Astrocyte of the spinal cord (primary cell): ENCODE results near the gene FGD4.

Experiments used
- DNase-seq: peaks from one replicate; pipeline ENCODE4 v3.0.0; 2011; ENCODE audit warnings: low read depth, low spot score
- H3K4me3 ChIP-seq: 2 replicates; pipeline ENCODE4 v1.5.1; 2011; ENCODE audit warnings: low read depth, mild to moderate bottlenecking, low read length, moderate library complexity
- in situ Hi-C: cut with HindIII; loops from 2 replicates; pipeline ENCODE4 v1.10.0; 2017; ENCODE audit warnings: low sequenced_read_pairs
- TF ChIP-seq, protein P1 (sequence below): IDR thresholded peaks from 2 replicates; pipeline ENCODE4 v1.5.1; 2012; ENCODE audit warnings: low read depth, mild to moderate bottlenecking, low read length, inconsistent platforms

Gene FGD4

GRCh38 chr12:32686340-32686739 is 287.0 kb downstream of the FGD4 start:
- TF ChIP-seq, protein P1, sequence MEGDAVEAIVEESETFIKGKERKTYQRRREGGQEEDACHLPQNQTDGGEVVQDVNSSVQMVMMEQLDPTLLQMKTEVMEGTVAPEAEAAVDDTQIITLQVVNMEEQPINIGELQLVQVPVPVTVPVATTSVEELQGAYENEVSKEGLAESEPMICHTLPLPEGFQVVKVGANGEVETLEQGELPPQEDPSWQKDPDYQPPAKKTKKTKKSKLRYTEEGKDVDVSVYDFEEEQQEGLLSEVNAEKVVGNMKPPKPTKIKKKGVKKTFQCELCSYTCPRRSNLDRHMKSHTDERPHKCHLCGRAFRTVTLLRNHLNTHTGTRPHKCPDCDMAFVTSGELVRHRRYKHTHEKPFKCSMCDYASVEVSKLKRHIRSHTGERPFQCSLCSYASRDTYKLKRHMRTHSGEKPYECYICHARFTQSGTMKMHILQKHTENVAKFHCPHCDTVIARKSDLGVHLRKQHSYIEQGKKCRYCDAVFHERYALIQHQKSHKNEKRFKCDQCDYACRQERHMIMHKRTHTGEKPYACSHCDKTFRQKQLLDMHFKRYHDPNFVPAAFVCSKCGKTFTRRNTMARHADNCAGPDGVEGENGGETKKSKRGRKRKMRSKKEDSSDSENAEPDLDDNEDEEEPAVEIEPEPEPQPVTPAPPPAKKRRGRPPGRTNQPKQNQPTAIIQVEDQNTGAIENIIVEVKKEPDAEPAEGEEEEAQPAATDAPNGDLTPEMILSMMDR = no peak

DNA sequence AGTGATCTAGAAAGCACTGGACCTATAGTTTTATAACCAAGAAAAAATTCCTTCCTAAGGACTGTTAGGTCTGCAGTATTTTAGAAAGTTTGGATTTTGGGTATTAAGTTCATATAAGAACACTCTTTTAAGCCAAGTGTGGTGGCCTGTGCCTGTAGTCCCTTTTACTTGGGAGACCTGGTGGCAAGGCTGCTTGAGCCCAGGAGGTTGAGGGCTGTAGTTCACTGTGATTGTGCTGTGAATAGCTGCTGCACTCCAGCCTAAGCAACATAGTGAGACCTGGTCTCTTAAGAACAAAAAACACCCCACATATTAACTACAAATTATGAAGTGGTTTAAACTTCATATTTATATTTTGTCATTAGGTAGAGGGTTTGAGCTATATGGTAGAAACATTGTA is 289.4 kb downstream of the FGD4 start:
- TF ChIP-seq, protein P1 = no peak
- DNase-seq = no peak
- H3K4me3 ChIP-seq = no peak overlapping the region
- in situ Hi-C loops = no loop called here

More at GRCh38 chr12:32686340-32686739, 287.0 kb downstream of the FGD4 start:
- DNase-seq = no peak
- in situ Hi-C loops = no loop called here
- no peak overlapping the region for H3K4me3 ChIP-seq

DNA sequence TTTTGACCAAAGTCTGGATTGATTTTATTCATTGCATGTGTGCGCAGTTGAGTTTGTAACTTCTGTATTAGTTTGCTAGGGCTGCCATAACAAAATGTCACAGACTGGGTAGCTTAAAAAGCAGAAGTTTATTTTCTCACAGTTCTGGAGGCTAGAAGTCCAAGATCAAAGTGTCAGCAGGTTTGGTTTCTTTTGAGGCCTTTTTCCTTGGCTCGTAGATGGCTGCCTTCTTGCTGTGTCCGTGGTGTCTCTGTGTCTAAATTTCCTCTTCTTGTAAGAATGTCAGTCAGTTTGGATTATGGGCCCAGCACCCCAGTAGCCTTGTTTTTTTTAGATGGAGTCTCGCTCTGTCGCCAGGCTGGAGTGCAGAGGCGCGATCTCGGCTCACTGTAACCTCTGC is 291.6 kb downstream of the FGD4 start:
- H3K4me3 ChIP-seq = no peak overlapping the region
- in situ Hi-C loops = no loop called here
- no peak for DNase-seq
- TF ChIP-seq, protein P1 = no peak

- in situ Hi-C loops = no loop called here
- TF ChIP-seq, protein P1 = no peak
- H3K4me3 ChIP-seq = no peak overlapping the region
- DNase-seq = no peak
These were observed 293.0 kb downstream of the FGD4 start for GRCh38 chr12:32692358-32692757.

- in situ Hi-C loops = no loop called here
- TF ChIP-seq, protein P1 = no peak
- DNase-seq = no peak
- H3K4me3 ChIP-seq = no peak overlapping the region
These were observed 293.7 kb downstream of the FGD4 start for GRCh38 chr12:32693036-32693435.
